NOMO-1 treated with DMSO at 0.1 percent for 48 hours (cell line): ENCODE measurements around the gene ZC3H18.
"Not testable (repeated sequence)": the region's sequence is repeated elsewhere in the genome, so short reads cannot be mapped to it uniquely, and the experiment has no call there.

ENCODE experiments used
- DNase-seq: peaks from one replicate; lab custom pipeline; 2025; ENCODE audit not compliant: unreplicated experiment; lab: John Stamatoyannopoulos, UW

Gene ZC3H18

DNA sequence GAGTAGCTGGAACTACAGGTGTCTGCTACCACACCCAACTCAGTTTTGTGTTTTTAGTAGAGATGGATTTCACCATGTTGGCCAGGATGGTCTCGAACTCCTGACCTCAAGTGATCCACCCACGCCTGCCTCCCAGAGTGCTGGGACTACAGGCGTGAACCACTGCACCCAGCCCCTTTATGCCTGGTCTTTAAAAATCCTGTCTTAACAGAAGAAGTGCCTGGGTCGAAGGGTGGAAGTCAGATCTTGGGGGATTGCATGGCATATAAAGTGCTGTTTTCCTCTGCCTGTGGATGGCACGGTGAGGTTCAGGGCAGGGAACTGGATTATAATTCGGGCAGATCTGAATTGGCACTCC is 30.3 kb downstream of the ZC3H18 start:
- DNase-seq = no peak

DNA sequence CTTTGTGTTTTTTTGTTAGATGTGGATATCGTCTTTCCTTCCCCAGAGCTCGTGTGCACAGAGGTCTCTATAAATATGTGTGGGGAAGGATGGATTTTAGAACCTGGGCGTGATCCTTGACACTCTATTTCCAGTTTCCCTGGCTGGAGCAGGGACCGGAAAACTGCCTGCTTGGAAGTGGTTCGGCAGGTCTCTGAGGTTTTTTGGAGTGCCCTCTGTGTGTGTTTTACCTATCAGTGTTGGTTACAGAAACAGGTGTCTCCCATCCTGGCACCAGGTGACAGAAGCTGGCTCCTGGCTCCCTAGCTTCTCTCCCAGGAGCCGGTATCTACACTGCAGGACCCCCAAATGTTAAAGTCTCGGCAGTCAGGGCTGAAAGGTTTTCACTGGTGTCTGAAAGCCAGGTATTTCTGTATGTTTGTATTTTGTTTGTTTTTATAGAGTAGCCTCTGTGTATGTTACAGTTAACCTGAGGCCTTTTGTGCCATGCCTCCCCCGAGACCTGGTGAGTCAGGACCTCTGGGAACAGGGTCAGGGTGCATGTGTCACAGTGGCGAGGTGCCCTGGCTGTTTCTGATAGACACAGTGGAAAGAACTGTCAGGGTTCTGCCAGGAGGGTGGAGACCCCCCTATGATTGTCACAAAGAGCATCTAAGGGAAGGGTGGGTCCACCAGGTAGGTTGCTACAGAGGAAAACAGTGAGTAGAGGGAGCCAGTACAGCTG is 31.3 kb downstream of the ZC3H18 start:
- DNase-seq = no peak

GRCh38 chr16:88602091-88602490 is 31.9 kb downstream of the ZC3H18 start:
- no peak for DNase-seq

- no peak for DNase-seq
Measured at GRCh38 chr16:88605186-88606147, 35.3 kb downstream of the ZC3H18 start.

DNA sequence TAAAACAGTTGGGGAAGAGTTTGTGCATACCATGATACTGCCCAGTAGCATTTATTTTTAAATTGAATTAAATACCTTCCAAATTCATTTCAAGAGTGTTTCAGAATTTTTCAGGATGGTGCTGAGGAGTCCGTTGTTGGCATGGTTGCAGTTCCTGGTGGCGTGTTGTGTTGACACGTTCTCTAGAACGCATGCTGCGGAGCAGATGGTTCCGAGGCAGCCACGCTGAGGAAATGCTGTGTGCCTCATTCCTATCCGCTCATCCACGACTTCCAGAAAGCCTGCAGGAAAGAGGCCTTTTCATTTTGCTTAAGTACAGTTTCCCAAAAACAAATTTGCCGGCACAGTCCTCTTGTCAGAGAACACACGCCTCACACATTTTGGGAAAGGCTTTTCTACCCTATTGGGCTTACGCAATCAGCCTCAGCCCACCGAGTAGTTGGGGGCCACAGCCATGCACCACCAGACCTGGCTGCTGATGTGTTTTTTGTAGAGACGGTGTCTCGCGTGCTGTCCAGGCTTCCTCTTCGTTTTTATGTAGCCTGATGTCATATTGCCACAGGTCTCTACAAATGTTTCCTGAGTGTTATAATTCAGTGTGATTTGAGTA is 36.0 kb downstream of the ZC3H18 start:
- no peak for DNase-seq

- DNase-seq = peak; percentile 28
Measured at GRCh38 chr16:88608076-88608475, 37.9 kb downstream of the ZC3H18 start.

DNA sequence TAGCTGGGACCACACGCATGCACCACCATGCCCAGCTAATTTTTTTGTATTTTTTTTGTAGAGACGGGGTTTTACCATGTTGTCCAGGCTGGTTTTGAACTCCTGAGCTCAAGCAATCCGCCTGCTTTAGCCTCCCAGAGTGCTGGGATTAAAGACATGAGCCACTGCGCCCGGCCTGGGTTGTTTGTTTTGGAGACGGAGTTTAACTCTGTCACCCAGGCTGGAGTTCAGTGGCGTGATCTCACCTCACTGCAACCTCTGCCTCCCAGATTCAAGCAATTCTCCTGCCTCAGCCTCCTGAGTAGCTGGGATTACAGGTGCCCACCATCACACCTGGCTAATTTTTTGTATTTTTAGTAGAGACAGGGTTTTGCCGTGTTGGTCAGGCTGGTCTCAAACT is 39.2 kb downstream of the ZC3H18 start:
- DNase-seq = not testable (repeated sequence)

- no peak for DNase-seq
Measured at GRCh38 chr16:88610080-88610479, 39.9 kb downstream of the ZC3H18 start.

DNA sequence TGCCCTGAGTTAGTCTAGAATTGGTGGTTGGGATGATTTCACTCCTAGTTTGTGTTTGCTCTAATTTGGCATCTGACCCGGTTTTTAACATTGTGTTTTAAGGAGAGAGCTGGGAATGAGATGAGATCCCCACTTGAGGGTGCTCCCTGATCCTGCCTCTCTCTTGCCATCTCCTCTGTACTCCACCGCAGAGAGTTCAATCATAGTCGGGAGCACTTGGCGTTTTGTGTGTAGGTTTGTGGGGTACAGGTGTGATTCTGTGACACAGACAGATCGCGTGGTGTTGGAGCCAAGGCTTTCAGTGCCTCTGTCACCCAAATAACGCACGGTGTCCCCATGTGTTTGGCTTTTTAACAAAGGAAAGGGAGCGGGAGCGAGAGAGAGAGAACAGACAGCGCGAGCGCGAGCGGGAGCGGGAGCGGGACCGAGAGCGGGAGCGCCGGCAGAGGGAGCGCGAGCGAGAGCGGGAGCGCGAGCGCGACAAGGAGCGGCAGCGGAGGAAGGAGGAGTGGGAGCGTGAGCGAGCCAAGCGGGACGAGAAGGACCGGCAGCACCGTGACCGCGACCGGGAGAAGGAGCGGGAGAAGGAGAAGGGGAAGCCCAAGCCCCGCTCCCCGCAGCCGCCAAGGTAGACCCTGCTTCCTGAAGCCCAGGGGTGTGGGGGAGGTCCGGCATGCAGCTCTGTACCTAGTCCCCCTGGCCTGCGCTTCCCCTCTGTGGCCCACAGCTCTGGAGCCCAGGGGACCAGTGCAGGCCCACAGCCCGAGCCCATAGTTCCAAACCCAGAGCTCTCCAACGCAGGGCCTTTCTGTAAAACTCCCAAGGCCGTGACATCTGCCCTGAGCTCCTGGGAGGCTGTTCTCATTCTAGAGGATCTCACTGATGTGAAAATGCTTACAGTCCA is 41.0 kb downstream of the ZC3H18 start:
- DNase-seq = no peak

DNA sequence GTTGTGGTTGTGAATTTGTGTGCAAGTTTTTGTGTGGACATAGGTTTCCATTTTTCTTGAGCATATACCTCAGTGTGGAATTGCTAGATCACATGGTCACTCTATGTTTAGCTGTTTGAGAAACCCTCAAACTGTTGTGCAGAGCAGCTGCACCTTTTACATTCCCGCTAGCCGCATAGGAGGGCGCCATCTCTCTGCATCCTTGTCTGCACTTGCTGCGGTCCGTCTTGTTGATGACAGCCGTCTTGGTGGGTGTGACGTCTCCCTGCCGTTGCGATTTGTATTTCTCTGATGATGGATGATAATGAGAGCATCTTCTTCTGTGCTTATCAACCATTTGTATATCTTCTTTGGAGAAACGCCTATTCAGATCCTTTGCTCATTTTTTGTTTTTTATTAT is 43.1 kb downstream of the ZC3H18 start:
- no peak for DNase-seq

DNA sequence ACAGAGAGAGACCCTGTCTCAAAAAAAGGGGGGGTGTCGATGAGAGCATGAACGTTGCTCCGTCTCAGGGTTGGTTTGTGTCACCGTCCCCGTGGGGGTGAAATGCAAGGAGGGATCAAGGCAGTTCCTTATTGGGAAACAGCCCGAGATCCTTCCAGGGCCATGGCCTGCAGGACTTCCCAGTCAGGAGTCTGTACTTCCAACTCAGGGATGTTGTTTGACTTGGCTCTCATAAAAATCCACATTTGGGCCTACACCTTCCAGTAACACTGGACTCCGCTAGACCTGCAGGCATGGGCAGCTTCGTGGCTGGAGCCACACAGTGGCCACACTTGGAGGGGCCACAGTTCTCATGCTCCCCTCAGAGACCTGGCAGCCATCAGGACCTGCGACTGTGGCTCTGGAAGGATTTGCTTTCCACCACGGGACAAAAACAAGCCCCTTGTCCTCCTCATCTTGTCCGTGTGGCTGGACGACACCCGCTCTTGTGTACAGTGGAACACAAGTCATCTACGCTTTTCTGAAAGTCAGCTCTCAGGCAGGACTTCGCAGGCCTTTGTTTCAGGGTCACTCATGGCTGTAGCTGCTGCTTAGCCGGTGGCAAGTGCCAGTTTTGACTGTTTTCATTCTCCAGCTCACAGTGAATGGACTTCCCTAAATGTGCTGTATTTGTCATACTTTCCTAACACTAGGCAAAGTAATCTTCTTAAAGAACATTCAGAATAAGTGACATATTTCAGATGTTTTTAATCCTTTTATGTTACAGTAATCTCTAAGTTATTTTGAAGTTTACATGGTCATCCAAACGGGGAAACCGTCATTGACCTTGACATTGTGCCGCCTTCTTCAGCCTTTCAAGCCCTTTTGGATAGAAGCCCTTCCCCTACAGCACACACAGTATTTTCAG is 44.0 kb downstream of the ZC3H18 start:
- DNase-seq = no peak

GRCh38 chr16:88614818-88615580 is 44.8 kb downstream of the ZC3H18 start:
- DNase-seq = no peak

GRCh38 chr16:88616320-88616719 is 46.1 kb downstream of the ZC3H18 start:
- DNase-seq = no peak

- DNase-seq = no peak
Measured at GRCh38 chr16:88616736-88617135, 46.5 kb downstream of the ZC3H18 start.

DNA sequence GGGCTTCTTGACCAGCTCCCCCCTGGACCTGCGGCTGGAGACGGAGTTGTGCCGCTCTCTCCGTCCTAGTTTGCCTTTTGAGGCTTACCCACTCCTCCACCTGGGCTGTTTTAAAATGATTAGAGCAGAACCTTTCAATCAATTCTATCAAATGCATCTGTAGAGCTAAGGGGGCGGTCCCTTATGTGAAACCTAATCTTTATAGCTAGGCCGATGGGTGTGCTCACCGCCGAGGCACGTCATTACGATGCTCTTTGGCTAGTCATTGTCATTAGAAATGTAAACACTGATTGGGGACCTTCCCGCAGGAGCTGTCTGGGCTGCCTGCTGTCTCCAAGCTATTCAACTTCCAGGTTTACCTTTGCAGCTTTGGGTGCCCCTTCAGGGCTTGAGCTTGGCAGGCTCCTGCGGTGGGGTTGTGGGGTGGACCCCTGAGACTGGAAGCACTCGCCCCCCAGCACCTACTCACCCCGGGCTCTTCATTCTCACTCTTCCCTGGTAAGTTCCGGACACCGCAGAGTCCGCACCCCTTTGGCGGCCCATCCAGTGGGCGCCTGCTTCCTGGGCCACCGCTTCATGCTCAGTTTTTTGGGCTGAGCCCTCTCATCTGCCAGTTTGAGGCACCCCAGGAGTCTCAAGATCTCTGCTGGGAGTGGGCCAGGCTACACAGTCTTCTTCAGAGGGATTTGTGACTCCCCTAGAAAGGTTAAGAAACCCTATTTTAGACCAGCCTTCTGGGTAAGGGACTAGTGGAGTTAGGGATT is 47.2 kb downstream of the ZC3H18 start:
- DNase-seq = no peak

DNA sequence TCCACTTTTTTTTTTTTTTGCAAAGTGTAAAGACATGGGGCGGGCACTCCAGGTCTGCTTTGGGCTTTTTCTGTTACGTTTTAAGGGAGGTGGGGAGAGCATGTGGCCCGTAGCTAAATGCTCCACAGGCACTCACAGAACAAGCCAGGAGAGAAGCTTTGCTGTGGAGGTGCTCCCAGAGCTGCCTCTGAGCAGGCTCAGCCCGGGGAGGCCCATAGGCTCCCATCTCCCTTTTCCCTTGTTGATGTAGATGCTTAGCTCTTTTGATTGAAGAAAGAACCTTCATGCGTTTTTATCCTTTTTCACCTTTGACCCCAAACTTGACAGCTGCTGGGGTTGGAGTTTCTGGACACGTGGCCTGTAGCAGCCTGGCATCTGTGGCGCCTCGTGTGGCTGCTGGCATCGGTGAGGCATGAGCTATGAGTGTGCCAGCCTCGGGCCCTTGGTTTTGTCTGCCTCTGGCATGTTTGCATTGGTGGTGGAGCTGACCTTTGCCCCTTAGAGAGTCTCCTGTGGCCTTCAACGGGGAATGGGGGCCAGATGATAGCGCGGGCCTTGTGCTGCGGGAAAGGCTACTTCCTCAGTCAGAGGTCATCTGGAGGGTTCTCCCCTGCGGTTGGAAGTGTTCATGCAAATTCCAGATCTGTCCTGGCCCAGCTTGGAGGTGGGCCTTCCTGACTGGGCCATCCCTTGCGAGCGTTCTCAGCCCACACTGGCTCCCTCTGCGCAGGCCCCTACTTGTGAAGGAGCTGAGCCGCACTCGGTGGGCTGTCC is 48.2 kb downstream of the ZC3H18 start:
- no peak for DNase-seq

DNA sequence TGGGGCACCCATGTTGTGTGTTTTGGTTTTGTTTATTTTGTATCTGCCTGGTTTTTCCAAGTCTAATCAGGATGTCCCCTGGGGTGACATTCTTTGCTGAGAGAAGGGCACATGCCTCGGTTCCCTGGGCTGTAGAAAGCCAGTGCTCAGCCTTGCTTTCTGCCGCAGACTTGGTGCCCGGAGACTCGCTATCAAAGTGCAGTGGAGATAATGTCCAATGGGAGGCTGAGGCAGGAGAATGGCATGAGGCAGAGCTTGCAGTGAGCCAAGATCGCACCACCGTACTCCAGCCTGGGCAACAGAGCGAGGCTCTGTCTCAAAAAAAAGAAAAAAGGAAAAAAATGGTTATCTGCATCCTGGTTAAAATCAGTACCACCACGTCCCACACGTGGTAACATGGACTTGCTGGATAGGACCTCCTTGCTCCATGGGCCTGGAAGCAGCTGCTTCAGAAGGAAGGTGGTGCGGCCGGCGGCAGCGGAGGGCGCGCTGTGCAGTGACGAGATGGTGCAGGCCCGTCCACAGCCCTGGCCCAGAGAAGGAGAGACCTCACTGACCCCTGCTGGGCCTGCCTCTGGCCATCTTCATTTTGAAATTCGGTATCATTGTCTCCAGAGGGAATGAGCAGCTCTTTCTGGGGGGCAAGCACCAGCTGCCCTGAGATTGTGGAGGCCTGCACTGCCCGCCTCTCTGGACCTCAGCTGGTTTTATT is 48.9 kb downstream of the ZC3H18 start:
- no peak for DNase-seq
